Measurements from ENCODE around the gene TMEM273.

TMEM273 gene

DNA sequence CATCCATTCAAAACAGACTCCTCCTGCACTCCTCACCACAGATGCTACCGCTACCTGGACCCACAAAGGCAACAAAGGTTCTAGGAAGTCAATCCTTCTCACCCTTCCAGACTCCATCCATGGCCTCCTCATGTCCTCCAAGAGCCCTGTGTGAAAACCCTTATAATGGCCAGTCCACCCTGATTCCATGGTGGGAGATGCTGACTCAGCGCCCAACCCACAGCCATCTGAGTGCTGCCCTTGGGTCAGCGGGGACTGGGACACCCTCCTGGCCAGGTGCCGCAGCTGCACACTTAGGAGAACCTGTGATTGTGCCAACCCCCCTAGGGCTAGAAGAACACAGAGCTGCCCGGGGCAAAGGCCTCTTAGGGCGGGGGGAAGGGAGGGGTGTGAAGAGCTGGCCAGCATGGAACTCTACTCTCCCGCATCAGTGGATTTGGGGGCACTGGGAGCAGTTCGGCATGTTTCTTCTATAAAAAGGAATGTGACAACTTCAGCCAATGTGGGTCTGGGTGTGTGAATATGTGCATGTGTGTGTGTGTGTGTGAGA lies 25.4 kb downstream of the TMEM273 start:
- DNase-seq: no peak

DNA sequence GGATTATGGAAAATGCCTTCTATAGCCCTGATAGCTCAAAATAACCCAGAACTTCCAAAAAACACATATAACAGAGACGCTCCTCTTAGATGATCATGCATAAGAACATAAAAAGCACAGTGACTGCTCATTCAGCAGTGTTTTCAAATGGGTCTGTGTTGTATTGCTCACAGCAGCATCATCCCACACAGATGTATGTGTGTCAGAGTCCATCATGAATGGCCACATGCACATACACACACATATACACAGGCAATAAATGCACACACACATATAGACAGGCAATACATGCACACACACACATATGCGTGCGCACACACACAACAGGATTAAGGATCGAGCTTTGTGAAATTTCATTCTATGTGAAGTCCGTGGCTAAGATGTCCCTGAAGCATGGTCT lies 26.1 kb downstream of the TMEM273 start:
- no peak for DNase-seq

DNA sequence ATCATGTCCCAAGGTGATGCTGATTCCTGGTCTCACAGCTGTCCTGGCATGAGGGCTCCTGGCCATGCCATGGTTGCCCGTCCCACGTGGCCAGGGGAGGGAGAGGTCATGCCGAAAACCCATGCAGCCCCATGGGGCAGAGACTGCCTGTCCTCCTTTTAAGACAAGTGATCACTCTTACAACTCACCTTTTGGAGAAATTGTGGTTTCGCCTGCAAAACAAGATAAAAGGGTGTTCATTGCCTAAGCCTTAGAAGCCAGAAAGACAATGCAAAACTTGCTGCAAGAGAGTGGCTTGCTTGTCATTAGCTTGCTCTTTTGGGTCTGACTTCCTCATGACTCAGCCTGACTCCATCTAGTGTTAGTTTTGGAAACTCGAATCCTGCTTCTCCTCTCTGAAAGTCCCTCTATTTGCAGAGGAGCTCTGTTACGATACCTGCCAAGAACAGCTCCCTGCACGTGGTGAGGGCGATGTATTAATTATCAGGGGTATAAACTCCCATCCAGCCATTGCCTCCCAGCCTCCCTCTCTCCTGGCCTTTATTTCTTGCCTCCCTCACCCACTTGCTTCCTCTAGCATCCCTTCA lies 26.7 kb downstream of the TMEM273 start:
- DNase-seq: no peak

DNA sequence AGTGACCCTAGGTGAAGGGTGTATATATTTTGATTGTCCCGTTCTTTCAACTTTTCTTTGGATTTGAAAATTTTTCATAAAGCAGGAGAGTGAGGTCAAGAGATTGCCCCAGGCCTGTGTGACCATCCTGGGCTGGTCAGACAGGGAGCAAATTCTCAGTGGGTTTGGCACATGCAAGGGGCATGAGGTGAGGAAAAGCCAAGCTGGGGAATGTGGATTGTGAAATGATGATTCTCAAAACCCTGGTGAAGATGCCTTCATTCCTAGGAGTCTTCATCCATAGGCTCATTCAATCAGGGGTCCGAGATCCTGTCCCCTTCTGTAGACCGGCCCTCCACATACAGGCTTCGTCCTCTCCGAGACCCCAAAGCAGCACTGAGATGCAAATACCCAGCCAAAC lies 27.4 kb downstream of the TMEM273 start:
- no peak for DNase-seq

DNA sequence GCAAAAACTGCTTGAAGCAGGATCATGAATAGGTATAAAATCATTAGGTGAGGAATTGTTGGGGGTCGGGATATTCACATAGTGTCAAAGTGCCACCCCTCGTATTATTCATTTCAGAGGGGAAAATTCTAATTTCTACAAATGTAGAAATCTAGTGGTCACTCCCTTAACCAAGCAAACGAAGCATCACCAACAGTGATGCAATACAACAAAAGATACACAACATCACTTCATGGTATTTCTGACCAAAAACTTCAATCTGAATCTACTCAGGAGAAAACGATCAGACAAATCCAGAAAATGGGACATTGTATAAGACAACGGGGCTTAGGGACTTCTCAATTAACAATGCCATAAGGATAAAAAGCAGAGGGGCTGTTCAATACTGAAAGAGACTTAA lies 28.1 kb downstream of the TMEM273 start:
- DNase-seq: no peak

DNA sequence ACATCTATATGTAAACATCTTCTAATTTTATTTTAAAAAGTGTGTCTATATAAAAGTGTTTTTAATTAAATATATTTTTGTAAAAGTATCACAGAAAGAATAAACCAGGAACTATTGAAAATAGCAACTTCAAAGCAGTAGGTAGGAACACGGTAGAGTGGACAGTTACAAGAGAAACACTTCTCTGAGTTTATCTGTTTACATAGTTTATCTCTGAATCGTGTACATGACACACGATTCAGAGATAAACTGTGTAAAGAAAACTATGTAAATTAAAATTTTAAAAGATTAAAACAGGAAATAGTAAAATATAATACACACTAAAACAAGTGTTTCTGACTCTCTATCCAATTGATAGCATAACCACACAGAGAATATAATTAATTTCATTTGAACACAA lies 29.3 kb downstream of the TMEM273 start:
- no peak for DNase-seq

DNA sequence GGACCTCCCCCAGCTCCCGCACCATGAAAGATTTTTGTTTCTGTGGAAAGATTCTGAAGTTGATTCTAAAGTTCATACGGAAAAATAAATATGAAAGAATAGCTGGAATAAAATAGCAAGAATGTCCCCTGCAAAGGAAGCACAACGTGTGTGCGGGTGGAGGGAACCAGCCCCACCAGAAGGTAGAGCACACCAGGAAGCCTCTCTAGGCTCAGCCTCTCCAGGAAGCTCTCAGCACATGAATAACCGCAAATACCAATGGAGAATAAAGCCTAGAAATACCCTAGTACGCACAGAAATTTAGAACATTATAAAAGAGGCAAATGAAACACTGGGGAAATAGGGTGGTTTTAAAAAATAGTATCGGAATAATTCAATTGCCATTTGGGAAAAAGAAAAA lies 29.8 kb downstream of the TMEM273 start:
- no peak for DNase-seq

DNA sequence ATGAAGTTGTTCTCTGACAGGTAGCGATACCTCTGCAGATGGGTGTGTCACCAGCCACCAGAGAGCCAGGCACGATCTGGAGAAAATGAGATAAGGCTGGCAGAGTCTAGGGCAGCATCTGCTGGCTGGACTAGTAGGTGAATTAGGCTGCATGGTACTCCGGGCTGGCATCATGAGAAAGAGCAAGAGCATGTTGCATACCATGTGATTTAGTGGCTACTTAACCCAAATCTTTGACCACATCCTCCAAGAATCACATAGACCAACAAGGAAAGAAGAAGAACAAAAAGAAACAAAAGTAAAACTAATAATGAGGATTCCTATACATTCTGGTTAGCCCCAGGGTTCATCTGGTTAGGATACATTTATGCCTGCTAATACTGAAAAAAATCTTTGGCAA lies 31.0 kb downstream of the TMEM273 start:
- no peak for DNase-seq

DNA sequence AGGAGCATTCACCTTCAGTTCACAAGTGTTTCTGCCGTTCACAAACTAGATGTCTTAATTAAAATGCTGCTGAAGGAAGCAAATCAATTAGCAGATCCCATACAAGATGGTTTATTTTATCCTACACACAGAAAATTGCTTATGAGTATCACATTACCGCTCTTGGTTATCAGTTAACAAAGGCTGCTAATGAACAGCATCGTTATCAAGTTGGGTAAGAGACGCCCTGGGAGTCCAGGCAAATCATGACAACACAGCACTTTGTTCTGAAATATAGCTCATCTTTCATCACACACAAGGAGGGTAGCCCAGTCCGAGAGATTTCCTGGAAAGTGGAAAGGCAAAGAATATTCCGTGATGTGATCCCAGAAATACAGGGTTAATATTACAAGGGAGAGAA lies 33.5 kb downstream of the TMEM273 start:
- no peak for DNase-seq

DNA sequence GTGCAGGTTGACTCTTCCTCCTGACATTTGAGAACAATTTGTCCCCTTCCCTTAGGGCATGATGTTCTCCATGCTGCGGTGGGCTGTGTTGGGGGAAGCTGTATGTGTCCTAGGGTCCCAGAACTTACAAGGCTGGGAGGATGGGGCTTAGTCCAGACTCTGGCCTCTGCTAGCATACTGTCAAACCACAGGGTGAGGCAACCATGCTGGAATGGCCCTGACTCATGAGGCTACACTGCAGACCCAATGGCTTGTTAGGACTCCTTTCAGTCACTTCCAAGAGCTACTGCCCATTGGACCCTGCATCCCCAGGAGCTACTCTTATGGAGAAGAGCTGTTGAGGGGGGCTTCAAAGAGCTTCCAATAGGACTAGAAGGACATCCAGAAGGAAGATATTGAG lies 34.2 kb downstream of the TMEM273 start:
- DNase-seq: no peak

DNA sequence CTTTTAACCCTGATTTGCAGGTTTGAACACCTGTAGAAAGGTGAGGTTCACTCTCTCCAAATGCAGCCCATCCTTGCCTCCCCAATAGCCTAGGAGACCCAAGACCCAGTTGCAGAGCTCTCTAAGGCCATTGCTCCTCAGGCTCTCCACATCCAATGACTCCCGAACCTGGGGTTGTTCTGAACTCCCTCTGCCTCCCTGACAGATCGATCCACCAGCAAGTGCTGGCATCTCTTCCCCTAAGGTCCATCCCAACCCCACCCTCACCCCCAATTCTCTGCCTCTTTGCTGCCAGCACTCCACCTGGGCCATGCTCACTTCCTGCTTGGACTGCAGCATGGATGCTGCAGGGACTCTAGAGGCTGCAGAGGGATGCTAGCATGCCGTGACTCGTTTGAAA lies 35.1 kb downstream of the TMEM273 start:
- DNase-seq: no peak

DNA sequence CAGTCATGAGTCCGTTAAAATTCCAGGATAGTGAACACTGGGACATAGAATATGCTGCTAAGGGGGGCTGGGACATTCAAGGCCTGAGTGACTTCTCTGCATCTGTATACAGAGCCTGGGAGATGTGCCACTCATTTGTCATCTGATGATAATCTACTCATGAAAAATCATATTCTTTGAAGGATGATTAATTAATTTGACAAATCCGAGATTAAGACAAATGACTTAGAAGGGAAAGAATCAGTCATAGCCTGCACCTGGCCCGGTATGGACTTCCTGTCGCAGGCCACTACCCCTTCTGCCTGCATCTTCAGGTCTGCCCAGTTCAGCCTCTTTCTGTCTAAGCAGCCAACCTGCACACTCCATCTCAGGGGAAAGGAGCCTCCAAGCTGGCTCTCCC lies 35.5 kb downstream of the TMEM273 start:
- DNase-seq: no peak

DNA sequence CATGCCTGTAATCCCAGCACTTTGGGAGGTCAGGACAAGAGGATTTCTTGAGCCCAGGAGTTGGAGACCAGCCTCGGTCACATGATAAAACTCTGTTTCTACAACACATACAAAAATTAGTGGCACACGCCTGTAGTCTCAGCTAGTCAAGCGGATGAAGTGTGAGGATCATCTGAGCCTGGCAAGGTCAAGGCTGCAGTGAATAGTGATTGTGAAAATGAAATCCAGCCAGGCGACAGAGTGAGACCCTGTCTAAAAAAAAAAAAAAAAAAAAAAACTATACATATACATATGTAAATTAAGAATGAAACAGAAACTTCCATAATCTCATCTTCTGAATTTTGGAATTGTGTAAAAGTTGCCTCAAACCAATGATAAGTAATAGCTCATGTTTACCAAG lies 36.2 kb downstream of the TMEM273 start:
- DNase-seq: no peak

DNA sequence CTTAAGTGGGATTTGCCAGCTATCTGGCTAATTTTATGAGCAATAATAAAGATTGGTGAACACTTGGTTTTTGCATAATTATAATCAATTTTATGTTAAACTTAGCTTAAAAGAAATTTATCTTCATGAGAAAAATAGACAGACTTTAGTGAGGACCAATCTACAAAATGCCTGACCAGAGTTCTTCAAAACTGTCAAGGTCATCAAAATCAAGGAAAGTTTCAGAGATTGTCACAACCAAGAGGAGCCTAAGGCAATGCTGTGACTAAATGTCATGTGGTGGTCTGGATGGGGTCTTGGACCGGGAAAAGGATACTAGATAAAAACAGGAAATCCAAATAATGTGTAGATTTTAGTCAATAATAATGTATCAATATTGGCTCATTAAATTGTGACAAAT lies 36.7 kb downstream of the TMEM273 start:
- no peak for DNase-seq

DNA sequence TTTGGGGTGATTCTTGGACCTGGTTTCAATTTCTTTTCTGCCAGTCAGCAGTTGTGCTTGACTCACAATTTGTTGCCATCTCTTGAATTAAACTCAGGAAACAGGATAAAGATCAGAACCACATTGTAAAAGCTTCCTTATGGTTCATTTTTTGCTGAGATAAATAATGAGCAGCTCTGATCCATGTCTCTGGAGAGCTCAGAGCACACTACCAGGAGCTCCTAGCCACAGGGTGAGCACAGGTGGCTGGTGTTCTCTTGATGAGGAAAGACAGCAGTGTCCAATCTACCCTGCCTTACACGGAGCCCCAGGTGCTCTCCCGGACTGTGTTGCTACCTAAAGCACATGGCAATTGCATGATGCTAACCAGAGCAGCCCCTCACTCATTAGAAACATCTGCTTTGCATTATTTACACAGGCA lies 37.2 kb downstream of the TMEM273 start:
- DNase-seq: no peak

DNA sequence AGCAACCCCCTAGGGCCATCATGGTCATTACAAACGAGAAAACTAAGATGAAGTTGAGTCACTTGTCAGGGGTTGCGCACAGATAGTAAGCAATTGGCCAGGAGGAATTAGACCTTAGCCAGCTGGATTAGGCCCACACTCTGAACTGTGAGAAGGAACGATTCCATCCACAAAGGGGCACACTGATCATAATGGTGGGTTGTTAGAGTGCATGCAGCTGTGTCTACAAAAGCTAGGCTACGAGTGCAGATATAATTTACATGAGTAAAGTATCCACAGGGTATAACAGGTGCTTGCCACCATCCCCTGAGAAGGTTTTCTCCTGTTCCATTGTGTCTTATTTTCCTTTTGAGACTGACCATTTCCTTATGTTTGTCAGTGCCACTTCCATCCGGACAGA lies 37.8 kb downstream of the TMEM273 start:
- DNase-seq: no peak

DNA sequence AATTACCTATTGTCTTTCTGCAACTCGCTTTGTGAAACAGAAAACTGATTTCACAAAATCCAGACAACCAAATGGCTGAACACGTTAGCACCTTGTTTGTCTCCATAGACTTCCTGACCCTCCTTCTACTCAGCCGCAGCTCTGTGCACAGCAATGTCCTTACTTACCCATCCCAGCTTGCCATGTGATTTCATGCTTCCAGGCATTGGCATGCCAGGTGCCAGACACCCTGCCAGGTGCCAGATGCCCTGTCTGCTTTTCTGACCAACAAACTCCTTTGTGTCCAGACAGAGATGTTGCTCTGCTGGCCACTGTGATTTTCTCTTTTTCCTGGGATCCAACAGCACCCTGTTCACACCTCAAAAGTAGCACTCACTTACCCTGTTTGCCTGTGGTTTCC lies 38.3 kb downstream of the TMEM273 start:
- DNase-seq: no peak

DNA sequence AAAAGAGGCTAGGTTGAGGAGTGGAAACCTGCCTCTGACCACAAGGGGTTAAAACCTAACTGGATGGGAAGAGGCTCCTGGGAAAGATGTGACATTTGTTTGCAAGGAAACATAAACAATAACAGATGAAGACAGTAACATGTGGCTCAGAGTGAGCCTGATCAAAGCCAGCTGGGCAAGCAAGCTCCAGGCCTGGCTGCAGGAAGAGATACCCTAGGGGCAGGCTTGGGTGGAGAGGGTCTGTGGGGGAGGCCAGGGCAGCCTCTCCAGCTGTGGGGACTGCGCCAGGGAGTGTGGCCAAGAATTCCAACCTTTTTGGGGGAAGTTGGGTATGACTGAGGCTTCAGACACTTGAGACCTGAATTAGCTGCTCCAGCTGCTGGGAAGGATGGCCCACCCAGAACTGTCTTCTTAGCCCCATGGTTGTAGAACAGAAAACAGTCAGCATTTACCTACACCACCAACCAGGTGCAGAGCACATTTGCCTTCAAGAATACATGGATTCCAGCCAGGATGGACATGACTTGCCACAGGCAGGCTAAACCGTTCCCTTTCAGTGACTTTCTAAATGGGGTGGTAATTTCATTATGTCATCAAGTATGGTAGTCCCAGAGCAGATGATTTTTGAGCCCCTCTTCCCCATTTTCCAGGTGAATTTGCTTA lies 44.0 kb downstream of the TMEM273 start:
- no peak for DNase-seq

DNA sequence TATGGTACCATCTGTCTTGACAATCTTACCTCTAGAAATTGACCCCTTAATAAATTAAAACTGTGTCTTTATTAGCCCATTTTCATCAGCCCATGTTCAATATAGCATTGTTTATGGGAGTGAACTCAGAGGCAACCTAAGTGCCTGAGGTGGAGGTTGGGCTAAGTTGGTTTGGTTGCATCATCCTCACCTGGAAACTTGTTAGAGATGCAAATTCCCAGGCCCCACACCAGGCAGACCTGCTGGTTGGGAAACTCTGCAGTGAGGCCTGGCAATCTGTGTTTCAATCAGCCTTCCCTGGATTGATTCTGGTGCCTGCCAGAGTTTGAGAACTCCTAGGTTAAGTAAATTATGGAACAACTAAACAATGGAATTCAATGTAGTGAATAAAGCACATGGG lies 44.9 kb downstream of the TMEM273 start:
- DNase-seq: no peak

DNA sequence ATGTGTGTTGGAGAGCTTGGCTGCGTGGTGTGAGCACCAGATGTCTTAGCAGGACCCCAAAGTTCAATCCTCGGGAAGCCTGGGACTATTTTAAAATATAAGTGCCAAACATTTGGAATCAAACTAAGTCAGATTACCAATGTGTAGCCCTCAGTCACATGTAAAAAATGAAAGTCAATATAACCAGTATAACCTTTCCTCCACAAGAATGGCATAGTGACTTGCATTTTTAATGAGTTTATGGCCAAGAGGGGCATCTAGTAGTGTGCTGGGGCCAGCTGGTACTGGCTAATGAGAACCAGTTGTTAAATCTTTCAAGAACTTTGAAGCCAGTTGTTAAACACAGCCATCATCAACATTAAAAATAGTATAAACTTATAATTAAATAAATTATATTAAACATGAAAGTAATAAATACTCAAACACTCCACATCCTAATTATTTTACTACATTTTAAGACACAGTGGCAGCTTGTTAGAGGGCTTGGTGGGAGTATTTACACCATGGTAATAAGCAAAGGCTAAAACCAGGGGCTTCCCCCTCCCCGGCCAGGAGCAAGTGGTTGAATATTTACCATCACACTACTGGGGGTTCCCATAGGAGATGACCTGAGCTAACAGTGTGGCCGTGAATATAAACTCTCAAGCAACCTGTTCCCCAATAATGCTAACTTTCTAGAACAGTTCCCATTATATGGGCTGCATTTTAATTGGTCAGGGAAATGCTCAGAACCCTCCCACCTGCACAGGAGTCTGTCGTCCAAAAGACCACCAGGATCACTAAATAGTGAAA lies 46.5 kb downstream of the TMEM273 start:
- DNase-seq: no peak

DNA sequence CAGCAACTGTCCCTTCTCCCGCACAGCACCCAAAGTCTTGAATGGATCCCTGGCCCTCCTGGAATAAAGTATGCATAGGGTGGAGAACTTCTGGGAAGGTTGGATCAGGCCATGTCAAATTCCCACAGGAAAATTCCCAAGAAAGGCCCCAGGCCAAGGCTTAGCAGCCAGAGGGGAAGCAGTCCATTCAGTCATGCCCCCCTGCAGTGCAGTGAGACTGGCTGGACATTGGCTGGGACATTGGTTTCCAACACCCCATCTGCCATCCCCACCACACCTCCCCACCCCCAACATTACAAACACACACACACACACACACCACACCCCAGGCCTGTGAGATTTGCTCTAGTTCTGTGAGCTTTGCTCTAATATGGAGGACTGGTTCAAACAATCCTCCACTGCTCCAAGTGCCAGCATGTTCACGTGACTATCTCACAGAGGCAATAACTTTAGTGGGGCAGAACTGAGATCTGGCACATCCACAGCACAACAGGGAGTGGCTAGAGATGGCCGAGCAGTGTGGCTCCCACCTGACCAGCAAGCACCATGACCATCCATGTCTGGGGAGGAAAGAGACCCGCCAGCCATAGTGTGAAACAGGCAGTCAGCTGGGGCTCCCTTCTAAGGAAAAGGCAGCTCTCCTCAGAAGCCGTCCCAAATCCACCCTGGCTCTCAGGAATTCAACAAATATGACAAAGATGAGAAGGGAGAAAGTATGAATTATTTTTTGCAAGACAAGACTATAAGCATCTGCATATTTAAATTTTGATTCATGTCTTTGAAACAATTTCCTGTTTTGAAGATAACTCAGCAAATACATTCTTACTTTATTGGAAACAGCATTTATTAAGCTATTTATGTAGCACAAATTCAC lies 47.6 kb downstream of the TMEM273 start:
- DNase-seq: no peak

DNA sequence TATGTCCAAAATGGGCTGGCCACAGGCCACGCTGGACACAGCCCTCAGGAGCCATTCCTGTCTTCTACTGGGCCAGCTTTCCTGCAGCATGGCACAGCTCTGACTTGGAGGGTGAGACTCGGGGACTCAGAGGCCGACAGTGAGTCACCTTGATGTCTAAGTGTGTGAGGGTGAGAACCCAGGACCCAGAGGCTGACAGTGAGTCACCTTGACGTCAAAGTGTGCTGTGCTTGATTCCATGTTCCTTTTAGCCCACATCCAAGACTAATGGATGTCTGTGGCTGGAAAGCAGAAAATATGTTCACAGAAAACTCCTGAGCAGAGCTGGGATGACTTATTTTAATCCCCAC lies 48.4 kb downstream of the TMEM273 start:
- no peak for DNase-seq

Data from stimulated activated CD8-positive, alpha-beta memory T cell treated with anti-CD3 and anti-CD28 coated beads, Interleukin-4, amount 100 ng/mL, for 48 hours (primary cell).